Ascending aorta (tissue), 2 donors: Measurements from ENCODE around the gene NOC4L. TPM values are rescaled to one million over a fixed set of nuclear protein-coding genes. Genes with fewer than 3 reads are reported as not detected.

ENCODE experiments used
- DNase-seq, 2 donors: peaks; one replicate each; pipeline ENCODE4 v3.0.0-alpha.2; 2019; ENCODE audit warnings: low spot score in 2 of 2
- H3K27ac ChIP-seq, 2 donors: fragments of 200-600 bp; sonication (generic); one replicate each; pipeline ENCODE4 v1.5.1; 2016 to 2017; ENCODE audit warnings: mild to moderate bottlenecking in 1 of 2
- H3K27me3 ChIP-seq: fragments of 200-600 bp; sonication (generic); one replicate; pipeline ENCODE4 v1.5.1; 2017
- H3K36me3 ChIP-seq, 2 donors: fragments of 200-600 bp; sonication (generic); one replicate each; pipeline ENCODE4 v1.5.1; 2016
- H3K4me1 ChIP-seq, 2 donors: fragments of 200-600 bp; sonication (generic); one replicate each; pipeline ENCODE4 v1.5.1; 2016 to 2017; ENCODE audit warnings: mild to moderate bottlenecking in 1 of 2
- H3K4me3 ChIP-seq, 2 donors: fragments of 200-600 bp; sonication (generic); one replicate each; pipeline ENCODE4 v1.5.1; 2016 to 2017; ENCODE audit warnings: mild to moderate bottlenecking in 1 of 2
- H3K9me3 ChIP-seq, 2 donors: fragments of 200-600 bp; sonication (generic); one replicate each; pipeline ENCODE4 v1.5.1; 2016
- CTCF ChIP-seq, 3 experiments: fragments of 200-600 bp in 2 of 3; fragments of 450-650 bp in 1 of 3; sonication (generic) in 2 of 3; IDR thresholded peaks; one replicate each; pipeline ENCODE4 v1.5.1; 2016 to 2019; ENCODE audit warnings: antibody characterized with exemption in 3 of 3, mild to moderate bottlenecking in 1 of 3, moderate library complexity in 1 of 3
- intact Hi-C: fragments of 100-400 bp; cut with DNase I; formaldehyde crosslinking; loops from one replicate; pipeline ENCODE4 v1.15.1; 2023
- total RNA-seq: library from RNA; depleted of rRNA; stranded (reverse); fragments of >200 nt; gene quantifications from one replicate; pipeline ENCODE4 v1.1.0, GENCODE V29; 2016

The NOC4L gene
- total RNA-seq, 1 donor from 2014 or later = 9.2 TPM

- Histone ChIP-seq H3K4me1 (no peaks in the 10 kb centered on the region), H3K27ac (no peak overlapping the region), H3K27me3 (no peaks in the 10 kb centered on the region), H3K36me3 (peaks cover 21 to 63% of the 10 kb centered on the region in 2 donors), H3K4me3 (no peak overlapping the region), H3K9me3 (no peaks in the 10 kb centered on the region)
- no peak for DNase-seq
- TF ChIP-seq CTCF (IDR thresholded peaks at IDR 0.05) = no peak
- intact Hi-C loops = no loop called here
These were observed 33.6 kb upstream of the NOC4L start for GRCh38 chr12:132110677-132111076.

- no peak for TF ChIP-seq CTCF (IDR thresholded peaks at IDR 0.05)
- no peaks in the 10 kb centered on the region for H3K9me3 ChIP-seq
- H3K4me1 ChIP-seq = no peaks in the 10 kb centered on the region
- H3K4me3 ChIP-seq = no peak overlapping the region
- H3K27ac ChIP-seq = no peak overlapping the region
- DNase-seq = no peak
- no peaks in the 10 kb centered on the region for H3K27me3 ChIP-seq
- intact Hi-C loops = no loop called here
- peaks cover 31 to 74% of the 10 kb centered on the region in 2 donors for H3K36me3 ChIP-seq
These were observed 32.5 kb upstream of the NOC4L start for GRCh38 chr12:132111654-132112304.

GRCh38 chr12:132114667-132115066, 29.6 kb upstream of the NOC4L start:
- DNase-seq = no peak
- H3K27ac ChIP-seq = no peak overlapping the region
- no peaks in the 10 kb centered on the region for H3K4me1 ChIP-seq
- no peaks in the 10 kb centered on the region for H3K9me3 ChIP-seq
- TF ChIP-seq CTCF (IDR thresholded peaks at IDR 0.05) = no peak
- no peaks in the 10 kb centered on the region for H3K27me3 ChIP-seq
- intact Hi-C loops = no loop called here
- no peak overlapping the region for H3K4me3 ChIP-seq
- peaks cover 39 to 74% of the 10 kb centered on the region in 2 donors for H3K36me3 ChIP-seq

- DNase-seq = no peak
These were observed 28.8 kb upstream of the NOC4L start for GRCh38 chr12:132115500-132115899.

GRCh38 chr12:132116709-132117557, 27.3 kb upstream of the NOC4L start:
- Histone ChIP-seq H3K4me3 (no peak overlapping the region), H3K27me3 (no peaks in the 10 kb centered on the region), H3K36me3 (peaks cover 50 to 77% of the 10 kb centered on the region in 2 donors), H3K9me3 (no peaks in the 10 kb centered on the region), H3K27ac (no peak overlapping the region), H3K4me1 (no peaks in the 10 kb centered on the region)
- no peak for TF ChIP-seq CTCF (IDR thresholded peaks at IDR 0.05)
- no peak for DNase-seq
- intact Hi-C loops = no loop called here

More at GRCh38 chr12:132115500-132115899, 28.8 kb upstream of the NOC4L start:
- Histone ChIP-seq H3K27me3 (no peaks in the 10 kb centered on the region), H3K27ac (no peak overlapping the region), H3K36me3 (peaks cover 40 to 75% of the 10 kb centered on the region in 2 donors), H3K9me3 (no peaks in the 10 kb centered on the region), H3K4me3 (no peak overlapping the region), H3K4me1 (no peaks in the 10 kb centered on the region)
- intact Hi-C loops = no loop called here
- no peak for TF ChIP-seq CTCF (IDR thresholded peaks at IDR 0.05)
